Neural cell (in vitro differentiated cells): Measurements from ENCODE around the gene IL1RAP.

ENCODE experiments used
- EP300 ChIP-seq: fragments of 450-650 bp; conservative IDR thresholded peaks from 2 replicates; pipeline ENCODE4 v1.6.1; 2014; ENCODE audit warnings: antibody characterized with exemption, mild to moderate bottlenecking, moderate library complexity; ENCODE audit not compliant: poor library complexity, severe bottlenecking
- EZH2 ChIP-seq: fragments of 200-600, 300-800 bp; shearing (Covaris generic), sonication (generic); IDR thresholded peaks from 2 replicates; pipeline ENCODE4 v1.6.1; 2014; ENCODE audit warnings: antibody characterized with exemption, low read length, borderline replicate concordance, mild to moderate bottlenecking; ENCODE audit not compliant: insufficient read depth, poor library complexity, severe bottlenecking
- MXI1 ChIP-seq: fragments of 450-650 bp; conservative IDR thresholded peaks from 2 replicates; pipeline ENCODE4 v1.6.1; 2014; ENCODE audit warnings: antibody characterized with exemption, mild to moderate bottlenecking; ENCODE audit not compliant: poor library complexity, severe bottlenecking
- POLR2AphosphoS5 ChIP-seq: IDR thresholded peaks from 2 replicates; pipeline ENCODE4 v1.6.1; 2012
- RAD21 ChIP-seq: fragments of 450-650 bp; conservative IDR thresholded peaks from 2 replicates; pipeline ENCODE4 v1.6.1; 2014; ENCODE audit warnings: antibody characterized with exemption, mild to moderate bottlenecking, moderate library complexity
- SMC3 ChIP-seq: fragments of 450-650 bp; conservative IDR thresholded peaks from 2 replicates; pipeline ENCODE4 v1.6.1; 2014; ENCODE audit warnings: antibody characterized with exemption, mild to moderate bottlenecking, moderate library complexity; ENCODE audit not compliant: poor library complexity
- TAF1 ChIP-seq: IDR thresholded peaks from 2 replicates; pipeline ENCODE4 v1.6.1; 2012; ENCODE audit warnings: low read depth
- TF ChIP-seq, protein P1 (sequence below): fragments of 450-650 bp; IDR thresholded peaks from 2 replicates; pipeline ENCODE4 v1.5.1; 2014; ENCODE audit warnings: antibody characterized with exemption, mild to moderate bottlenecking, moderate library complexity; ENCODE audit not compliant: poor library complexity, severe bottlenecking
- TF ChIP-seq, protein P2 (sequence below): IDR thresholded peaks from 2 replicates; pipeline ENCODE4 v1.6.1; 2012; ENCODE audit warnings: borderline replicate concordance

DNA sequence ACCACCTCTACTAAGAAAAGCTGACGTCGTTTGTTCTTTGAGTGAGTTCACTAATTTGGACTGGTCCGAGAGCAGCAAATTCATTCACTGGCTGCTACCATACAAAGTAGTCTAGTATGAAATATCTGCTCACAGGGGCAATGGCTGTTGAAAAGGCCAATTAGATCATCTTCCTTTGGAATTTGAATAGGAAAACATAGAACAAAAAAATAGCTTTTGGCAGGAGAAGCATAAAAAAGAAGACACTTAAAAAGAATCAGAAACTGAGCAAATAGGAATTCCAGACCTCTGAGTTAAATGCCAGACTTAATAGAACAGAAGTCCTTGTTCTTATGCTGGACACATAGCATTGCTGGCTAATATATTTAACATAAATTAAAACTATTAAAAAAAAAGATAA is 159.3 kb downstream of the IL1RAP start:
- TF ChIP-seq, protein P1, sequence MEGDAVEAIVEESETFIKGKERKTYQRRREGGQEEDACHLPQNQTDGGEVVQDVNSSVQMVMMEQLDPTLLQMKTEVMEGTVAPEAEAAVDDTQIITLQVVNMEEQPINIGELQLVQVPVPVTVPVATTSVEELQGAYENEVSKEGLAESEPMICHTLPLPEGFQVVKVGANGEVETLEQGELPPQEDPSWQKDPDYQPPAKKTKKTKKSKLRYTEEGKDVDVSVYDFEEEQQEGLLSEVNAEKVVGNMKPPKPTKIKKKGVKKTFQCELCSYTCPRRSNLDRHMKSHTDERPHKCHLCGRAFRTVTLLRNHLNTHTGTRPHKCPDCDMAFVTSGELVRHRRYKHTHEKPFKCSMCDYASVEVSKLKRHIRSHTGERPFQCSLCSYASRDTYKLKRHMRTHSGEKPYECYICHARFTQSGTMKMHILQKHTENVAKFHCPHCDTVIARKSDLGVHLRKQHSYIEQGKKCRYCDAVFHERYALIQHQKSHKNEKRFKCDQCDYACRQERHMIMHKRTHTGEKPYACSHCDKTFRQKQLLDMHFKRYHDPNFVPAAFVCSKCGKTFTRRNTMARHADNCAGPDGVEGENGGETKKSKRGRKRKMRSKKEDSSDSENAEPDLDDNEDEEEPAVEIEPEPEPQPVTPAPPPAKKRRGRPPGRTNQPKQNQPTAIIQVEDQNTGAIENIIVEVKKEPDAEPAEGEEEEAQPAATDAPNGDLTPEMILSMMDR, result no peak
- TF ChIP-seq EZH2 (no peak), EP300 (no peak), POLR2AphosphoS5 (no peak), RAD21 (no peak), SMC3 (no peak), MXI1 (no peak), TAF1 (no peak)
- TF ChIP-seq, protein P2, sequence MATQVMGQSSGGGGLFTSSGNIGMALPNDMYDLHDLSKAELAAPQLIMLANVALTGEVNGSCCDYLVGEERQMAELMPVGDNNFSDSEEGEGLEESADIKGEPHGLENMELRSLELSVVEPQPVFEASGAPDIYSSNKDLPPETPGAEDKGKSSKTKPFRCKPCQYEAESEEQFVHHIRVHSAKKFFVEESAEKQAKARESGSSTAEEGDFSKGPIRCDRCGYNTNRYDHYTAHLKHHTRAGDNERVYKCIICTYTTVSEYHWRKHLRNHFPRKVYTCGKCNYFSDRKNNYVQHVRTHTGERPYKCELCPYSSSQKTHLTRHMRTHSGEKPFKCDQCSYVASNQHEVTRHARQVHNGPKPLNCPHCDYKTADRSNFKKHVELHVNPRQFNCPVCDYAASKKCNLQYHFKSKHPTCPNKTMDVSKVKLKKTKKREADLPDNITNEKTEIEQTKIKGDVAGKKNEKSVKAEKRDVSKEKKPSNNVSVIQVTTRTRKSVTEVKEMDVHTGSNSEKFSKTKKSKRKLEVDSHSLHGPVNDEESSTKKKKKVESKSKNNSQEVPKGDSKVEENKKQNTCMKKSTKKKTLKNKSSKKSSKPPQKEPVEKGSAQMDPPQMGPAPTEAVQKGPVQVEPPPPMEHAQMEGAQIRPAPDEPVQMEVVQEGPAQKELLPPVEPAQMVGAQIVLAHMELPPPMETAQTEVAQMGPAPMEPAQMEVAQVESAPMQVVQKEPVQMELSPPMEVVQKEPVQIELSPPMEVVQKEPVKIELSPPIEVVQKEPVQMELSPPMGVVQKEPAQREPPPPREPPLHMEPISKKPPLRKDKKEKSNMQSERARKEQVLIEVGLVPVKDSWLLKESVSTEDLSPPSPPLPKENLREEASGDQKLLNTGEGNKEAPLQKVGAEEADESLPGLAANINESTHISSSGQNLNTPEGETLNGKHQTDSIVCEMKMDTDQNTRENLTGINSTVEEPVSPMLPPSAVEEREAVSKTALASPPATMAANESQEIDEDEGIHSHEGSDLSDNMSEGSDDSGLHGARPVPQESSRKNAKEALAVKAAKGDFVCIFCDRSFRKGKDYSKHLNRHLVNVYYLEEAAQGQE, result no peak
